Stomach smooth muscle (tissue), 2 donors: ENCODE results near the gene ADAMTS2.

Experiments
- H3K27ac ChIP-seq: one replicate; pipeline ENCODE4 v1.7.0; 2013; ENCODE audit warnings: mild to moderate bottlenecking, low read length, inconsistent platforms
- H3K27me3 ChIP-seq, 2 donors: one replicate each; pipeline ENCODE4 v1.7.0; 2013; ENCODE audit warnings: low read length in 2 of 2; ENCODE audit not compliant: insufficient read depth in 2 of 2, control insufficient read depth in 1 of 2
- H3K36me3 ChIP-seq, 2 donors: one replicate each; pipeline ENCODE4 v1.7.0; 2013; ENCODE audit warnings: low read length in 2 of 2; ENCODE audit not compliant: control insufficient read depth in 2 of 2, insufficient read depth in 2 of 2
- H3K4me1 ChIP-seq: one replicate; pipeline ENCODE4 v1.7.0; 2013; ENCODE audit warnings: low read length; ENCODE audit not compliant: control insufficient read depth, insufficient read depth
- H3K4me3 ChIP-seq, 2 donors: one replicate each; pipeline ENCODE4 v1.7.0; 2013; ENCODE audit warnings: low read length in 2 of 2
- H3K9ac ChIP-seq, 2 donors: one replicate each; pipeline ENCODE4 v1.7.0; 2013; ENCODE audit warnings: low read length in 2 of 2, mild to moderate bottlenecking in 1 of 2
- H3K9me3 ChIP-seq, 2 donors: one replicate each; pipeline ENCODE4 v1.7.0; 2013; ENCODE audit warnings: low read length in 2 of 2; ENCODE audit not compliant: control insufficient read depth in 2 of 2
- donor health status: healthy.
- donor health status: Pancreatic carcinoma.

ADAMTS2 gene

DNA sequence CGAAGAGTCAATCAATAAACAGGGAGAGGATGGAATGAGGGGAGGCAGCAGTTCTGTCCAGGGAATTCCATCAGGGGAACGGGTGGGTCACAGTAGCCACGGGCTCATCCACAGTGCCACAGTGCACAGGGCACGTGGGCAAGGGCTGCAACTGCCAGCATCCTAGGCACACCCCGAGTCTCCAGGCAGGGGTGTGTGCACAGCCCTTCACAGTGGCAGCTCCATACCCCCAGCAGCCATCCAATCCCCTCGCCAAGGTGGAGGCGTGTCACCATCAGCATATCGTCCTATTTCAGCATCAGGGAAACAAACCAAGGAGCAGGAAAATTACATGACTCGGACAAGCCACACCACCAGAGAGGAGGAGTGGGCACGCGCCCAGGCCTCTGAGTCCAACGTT, 133.6 kb downstream of the ADAMTS2 start:
- H3K4me3 ChIP-seq: no peak overlapping the region
- H3K4me1 ChIP-seq: no peaks in the 10 kb centered on the region
- no peaks in the 10 kb centered on the region for H3K27me3 ChIP-seq
- no peak overlapping the region for H3K9ac ChIP-seq
- H3K27ac ChIP-seq: no peak overlapping the region
- no peaks in the 10 kb centered on the region for H3K36me3 ChIP-seq
- H3K9me3 ChIP-seq: no peaks in the 10 kb centered on the region

DNA sequence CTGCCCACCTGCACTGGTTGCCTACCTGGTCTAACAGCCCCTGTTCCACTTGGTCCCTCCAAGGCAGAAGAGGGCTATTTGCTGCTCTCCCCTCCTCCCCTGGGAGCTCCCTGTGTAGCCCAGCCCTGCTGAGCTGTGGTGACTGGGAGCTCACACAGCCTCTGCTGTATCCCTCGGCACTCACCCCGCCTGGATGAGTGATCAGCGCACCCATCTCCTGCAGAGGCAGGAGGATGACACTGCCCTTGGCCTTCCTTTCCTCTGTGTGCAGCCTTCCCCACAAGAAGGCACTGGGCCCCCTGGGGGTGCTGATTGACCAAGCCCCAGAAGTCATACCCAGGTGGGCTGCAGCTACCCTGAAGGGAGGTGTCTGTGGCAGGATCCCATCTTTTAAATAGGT, 134.2 kb downstream of the ADAMTS2 start:
- no peak overlapping the region for H3K9ac ChIP-seq
- no peaks in the 10 kb centered on the region for H3K36me3 ChIP-seq
- H3K27ac ChIP-seq: no peak overlapping the region
- H3K4me1 ChIP-seq: no peaks in the 10 kb centered on the region
- H3K9me3 ChIP-seq: no peaks in the 10 kb centered on the region
- no peaks in the 10 kb centered on the region for H3K27me3 ChIP-seq
- no peak overlapping the region for H3K4me3 ChIP-seq

DNA sequence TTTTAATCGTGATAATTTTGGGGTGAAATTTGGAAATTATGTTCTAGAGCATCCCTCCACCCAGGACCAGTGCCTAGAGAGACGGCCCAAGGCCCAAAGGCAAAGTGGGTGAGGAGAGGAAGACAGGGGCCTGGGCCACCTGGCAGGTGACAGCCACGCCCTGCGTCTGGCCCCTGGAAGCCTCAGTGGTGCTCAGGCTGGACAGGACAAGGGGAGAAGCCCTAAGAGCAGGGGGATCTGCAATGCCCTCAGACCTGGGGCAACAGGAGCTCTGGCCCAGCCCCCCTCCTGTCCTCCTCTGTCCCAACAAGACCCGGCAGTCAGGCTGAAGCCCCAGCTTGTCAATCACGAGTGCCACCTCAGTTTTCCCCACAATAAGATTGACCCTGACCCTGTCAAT, 134.8 kb downstream of the ADAMTS2 start:
- Histone ChIP-seq H3K36me3 (no peaks in the 10 kb centered on the region), H3K27me3 (no peaks in the 10 kb centered on the region), H3K4me1 (no peaks in the 10 kb centered on the region), H3K9ac (no peak overlapping the region), H3K9me3 (no peaks in the 10 kb centered on the region), H3K27ac (no peak overlapping the region), H3K4me3 (no peak overlapping the region)

DNA sequence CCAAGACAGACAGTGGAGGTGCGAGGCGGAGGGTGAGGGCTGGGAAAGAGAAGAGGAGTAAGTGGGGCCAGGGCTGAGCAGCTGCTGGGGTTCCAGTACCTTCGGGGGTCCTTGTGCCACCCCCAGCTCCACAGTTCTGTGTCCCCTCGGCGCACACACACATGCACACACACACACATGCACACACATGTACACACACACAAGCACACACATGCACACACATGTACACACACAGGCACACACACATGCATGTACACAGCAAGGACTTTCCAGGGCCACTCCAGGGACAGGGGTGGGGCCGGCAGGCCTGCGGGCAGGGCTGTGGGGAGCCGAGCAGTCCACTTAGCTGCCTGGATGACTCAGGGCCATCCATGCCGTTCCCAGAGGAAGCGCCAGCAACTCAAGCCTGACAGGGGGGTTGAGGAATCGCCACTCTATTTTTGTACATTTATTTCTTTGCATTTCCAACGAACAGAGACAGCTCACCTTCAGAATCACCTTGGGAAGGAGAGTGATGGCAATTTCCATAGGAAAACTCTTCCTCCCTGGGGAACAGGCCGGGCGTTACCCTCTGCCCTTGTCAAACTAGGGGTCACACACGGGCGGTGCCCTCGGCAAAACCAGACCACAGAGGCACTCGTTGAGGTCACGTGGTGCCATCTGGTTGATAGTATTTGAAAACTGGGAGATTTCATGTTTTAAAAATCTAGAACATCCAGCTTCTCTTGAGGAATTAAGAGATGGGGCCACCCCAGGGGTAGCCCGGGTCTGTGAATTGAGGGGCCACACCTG, 135.7 kb downstream of the ADAMTS2 start:
- H3K4me3 ChIP-seq: no peak overlapping the region
- H3K4me1 ChIP-seq: no peaks in the 10 kb centered on the region
- no peaks in the 10 kb centered on the region for H3K36me3 ChIP-seq
- H3K9me3 ChIP-seq: no peaks in the 10 kb centered on the region
- no peak overlapping the region for H3K27ac ChIP-seq
- H3K9ac ChIP-seq: no peak overlapping the region
- no peaks in the 10 kb centered on the region for H3K27me3 ChIP-seq

DNA sequence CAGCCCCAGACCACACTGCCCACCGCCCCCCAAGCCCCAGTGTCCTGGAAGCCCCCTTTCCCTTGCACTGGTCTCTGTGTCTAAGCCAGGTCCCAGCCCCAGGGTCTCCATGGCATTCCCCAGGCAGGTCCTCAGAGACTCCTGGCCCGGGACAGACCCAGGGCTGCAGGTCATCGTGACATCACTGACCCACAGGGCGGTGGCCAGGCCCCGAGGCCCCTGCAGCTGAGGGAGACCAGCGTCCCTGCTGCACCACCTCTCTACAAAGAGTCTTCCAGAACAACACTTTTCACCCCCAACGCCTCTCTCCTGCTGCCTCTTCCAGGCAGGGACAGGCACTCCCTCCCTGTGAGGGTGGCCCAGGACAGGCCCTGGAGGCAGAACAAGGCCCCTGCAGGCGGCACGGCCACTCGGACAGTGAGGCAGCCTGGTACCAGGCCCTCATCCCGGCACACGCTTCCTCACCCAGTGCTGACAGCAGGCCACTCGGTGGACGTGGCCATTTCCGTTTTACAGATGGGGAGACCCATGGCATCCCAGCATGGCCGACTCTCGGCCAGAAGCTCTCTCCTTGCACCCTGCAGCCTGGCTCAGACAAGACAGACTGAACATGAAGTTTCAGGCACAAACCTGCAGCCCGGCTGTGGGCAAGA, 136.4 kb downstream of the ADAMTS2 start:
- Histone ChIP-seq H3K27me3 (no peaks in the 10 kb centered on the region), H3K4me1 (no peaks in the 10 kb centered on the region), H3K9ac (no peak overlapping the region), H3K27ac (no peak overlapping the region), H3K4me3 (no peak overlapping the region), H3K36me3 (no peaks in the 10 kb centered on the region), H3K9me3 (no peaks in the 10 kb centered on the region)

DNA sequence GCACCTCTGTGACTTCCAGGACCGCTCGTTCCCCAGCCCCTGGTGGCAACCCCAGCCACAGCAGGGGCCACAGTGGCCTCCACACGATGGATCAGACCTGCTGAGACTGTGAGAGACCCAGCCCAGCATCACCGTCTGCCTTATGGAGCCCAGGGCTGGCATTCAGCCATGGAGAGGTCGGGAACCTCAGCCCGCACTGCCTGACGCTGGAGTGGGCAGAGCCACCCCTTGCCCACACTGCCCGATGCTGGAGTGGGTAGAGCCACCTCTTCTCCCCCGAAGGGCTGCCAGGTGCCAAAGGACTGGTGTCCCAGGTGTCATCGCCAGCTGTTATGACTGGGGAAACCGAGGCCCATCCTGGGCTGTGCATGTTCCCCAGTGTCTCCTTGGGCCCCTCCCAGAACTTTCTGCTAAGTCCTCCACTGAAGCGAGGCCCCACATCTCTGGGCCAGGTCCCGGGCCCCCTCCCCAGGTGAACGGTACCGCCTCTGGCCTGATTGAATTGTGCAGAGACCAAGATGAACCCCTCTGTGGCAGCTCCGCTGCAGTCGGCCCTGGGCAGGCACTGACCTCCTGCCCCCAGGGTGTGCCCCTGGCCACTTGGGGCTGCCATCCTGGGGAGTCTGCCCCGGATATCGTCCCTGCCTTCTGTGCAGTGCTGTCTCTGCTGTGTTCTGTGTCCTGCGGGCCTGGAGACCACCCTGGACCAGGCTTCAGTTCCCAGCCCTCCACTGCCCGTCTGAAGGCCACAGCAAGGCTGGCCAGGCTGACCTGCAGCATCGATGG, 137.1 kb downstream of the ADAMTS2 start:
- H3K4me1 ChIP-seq: no peaks in the 10 kb centered on the region
- H3K27ac ChIP-seq: no peak overlapping the region
- no peaks in the 10 kb centered on the region for H3K27me3 ChIP-seq
- H3K4me3 ChIP-seq: no peak overlapping the region
- H3K36me3 ChIP-seq: no peaks in the 10 kb centered on the region
- H3K9me3 ChIP-seq: no peaks in the 10 kb centered on the region
- no peak overlapping the region for H3K9ac ChIP-seq

DNA sequence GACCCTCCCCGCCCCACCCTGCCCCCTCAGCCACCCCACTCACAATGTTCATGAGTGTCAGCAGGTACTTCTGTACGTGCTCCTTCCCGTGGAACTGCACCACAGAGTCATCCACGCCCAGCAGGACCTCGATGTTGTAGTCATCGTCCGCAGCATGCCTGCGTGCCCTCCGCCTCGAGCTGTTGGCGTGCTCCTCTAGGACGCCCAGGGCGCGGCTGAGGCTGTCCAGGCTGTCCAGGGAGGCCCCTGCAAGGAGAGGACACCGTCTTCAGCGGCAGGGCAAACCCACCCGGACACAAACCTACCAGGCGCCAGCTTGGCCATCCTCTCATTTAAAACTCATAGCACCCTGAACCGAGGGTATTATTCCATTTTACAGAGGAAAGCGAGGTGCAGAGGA, 137.8 kb downstream of the ADAMTS2 start:
- Histone ChIP-seq H3K9me3 (no peaks in the 10 kb centered on the region), H3K27ac (no peak overlapping the region), H3K4me1 (no peaks in the 10 kb centered on the region), H3K4me3 (no peak overlapping the region), H3K9ac (no peak overlapping the region), H3K27me3 (no peaks in the 10 kb centered on the region), H3K36me3 (no peaks in the 10 kb centered on the region)

DNA sequence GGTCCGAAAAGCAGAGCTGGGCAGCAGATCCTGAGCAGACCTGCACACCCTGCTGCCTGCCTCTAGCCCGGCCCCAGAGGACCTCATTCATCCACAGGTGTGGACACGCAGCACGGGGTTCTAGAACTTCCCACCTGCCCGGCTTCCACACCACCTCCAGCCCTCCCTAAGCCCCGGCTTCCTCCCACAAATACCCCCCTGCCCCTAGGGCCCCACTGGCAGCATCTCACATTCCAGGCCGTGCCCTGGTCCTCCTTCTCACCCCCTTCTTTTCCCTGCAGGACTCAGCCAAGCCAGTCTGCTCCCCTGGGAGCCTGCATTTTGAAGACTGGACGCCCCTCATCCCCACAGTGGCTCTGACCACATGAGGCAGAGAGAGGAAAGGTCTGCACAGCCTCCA, 138.9 kb downstream of the ADAMTS2 start:
- no peaks in the 10 kb centered on the region for H3K4me1 ChIP-seq
- H3K4me3 ChIP-seq: no peak overlapping the region
- H3K36me3 ChIP-seq: no peaks in the 10 kb centered on the region
- no peaks in the 10 kb centered on the region for H3K27me3 ChIP-seq
- no peak overlapping the region for H3K27ac ChIP-seq
- no peaks in the 10 kb centered on the region for H3K9me3 ChIP-seq
- no peak overlapping the region for H3K9ac ChIP-seq

DNA sequence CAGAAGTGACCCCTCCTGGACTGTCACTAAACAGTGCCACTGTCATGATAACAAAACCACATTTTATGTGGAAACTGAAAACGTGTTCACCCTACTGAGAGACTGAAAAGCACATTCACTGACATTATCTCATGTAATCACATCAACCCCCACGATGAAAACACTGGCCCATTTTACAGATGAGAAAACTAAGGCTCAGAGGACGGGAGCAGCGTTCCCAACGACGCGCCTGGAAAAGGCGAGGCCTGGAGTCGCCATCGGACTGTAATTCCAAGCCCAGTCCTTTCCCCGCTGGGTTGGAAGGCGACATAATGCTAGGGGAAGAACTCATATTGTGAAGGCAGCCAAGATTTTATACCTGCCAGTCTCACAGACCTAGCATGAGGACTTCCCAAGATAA, 140.0 kb downstream of the ADAMTS2 start:
- Histone ChIP-seq H3K36me3 (no peaks in the 10 kb centered on the region), H3K27ac (no peak overlapping the region), H3K4me3 (no peak overlapping the region), H3K4me1 (no peaks in the 10 kb centered on the region), H3K9ac (no peak overlapping the region), H3K27me3 (no peaks in the 10 kb centered on the region), H3K9me3 (no peaks in the 10 kb centered on the region)

DNA sequence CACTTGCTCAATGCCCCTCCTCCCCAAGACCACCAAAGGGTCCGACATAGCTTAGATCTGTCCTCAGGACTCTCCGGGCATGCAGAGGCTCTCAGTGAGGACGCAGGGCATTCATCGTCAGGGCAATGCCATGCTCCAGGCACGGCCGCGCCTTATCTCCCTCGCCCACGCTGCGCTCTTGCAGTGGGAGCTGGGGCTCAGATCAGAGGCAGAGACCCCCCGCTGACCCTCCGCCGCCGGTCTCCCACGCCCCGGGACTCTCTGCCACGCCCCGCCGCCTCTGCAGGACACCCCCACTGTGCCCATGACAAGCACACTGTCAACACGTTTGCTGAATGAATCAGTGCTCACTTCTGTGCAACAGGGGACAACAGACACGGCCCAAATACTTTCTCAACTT, 140.7 kb downstream of the ADAMTS2 start:
- Histone ChIP-seq H3K36me3 (no peaks in the 10 kb centered on the region), H3K27ac (no peak overlapping the region), H3K4me1 (no peaks in the 10 kb centered on the region), H3K27me3 (no peaks in the 10 kb centered on the region), H3K9ac (no peak overlapping the region), H3K4me3 (no peak overlapping the region), H3K9me3 (no peaks in the 10 kb centered on the region)
